ENCODE data around the gene EDIL3. TPM values are rescaled to one million over a fixed set of nuclear protein-coding genes. Genes with fewer than 3 reads are reported as not detected.

Gene EDIL3
- total RNA-seq, 4 donors from 2014 or later, result 15.9 to 29.3 (median 24.8) TPM

DNA sequence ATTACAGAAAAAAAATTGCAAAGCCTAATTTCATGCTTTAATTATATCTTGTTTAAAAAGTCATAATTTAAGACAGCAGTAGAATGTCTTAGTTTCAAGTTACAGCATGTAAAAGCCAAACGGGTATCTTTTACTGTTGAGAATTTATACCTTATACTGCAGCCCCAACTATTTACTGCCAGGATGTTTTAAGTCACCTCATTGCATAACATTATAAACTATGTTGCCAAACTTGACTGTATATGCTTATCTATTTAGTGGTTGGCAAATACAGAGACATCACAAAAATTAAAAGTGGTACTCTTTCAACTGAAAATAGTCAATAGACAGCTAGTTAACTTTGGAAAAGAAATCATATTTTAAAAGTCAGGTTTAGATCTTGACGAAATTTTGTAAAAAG lies 119.5 kb downstream of the EDIL3 start:
- no peak for TF ChIP-seq EP300 (IDR thresholded peaks at IDR 0.05)
- TF ChIP-seq, protein P1, sequence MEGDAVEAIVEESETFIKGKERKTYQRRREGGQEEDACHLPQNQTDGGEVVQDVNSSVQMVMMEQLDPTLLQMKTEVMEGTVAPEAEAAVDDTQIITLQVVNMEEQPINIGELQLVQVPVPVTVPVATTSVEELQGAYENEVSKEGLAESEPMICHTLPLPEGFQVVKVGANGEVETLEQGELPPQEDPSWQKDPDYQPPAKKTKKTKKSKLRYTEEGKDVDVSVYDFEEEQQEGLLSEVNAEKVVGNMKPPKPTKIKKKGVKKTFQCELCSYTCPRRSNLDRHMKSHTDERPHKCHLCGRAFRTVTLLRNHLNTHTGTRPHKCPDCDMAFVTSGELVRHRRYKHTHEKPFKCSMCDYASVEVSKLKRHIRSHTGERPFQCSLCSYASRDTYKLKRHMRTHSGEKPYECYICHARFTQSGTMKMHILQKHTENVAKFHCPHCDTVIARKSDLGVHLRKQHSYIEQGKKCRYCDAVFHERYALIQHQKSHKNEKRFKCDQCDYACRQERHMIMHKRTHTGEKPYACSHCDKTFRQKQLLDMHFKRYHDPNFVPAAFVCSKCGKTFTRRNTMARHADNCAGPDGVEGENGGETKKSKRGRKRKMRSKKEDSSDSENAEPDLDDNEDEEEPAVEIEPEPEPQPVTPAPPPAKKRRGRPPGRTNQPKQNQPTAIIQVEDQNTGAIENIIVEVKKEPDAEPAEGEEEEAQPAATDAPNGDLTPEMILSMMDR (IDR thresholded peaks at IDR 0.05), result no peak
- TF ChIP-seq POLR2A (IDR thresholded peaks at IDR 0.05), result no peak

DNA sequence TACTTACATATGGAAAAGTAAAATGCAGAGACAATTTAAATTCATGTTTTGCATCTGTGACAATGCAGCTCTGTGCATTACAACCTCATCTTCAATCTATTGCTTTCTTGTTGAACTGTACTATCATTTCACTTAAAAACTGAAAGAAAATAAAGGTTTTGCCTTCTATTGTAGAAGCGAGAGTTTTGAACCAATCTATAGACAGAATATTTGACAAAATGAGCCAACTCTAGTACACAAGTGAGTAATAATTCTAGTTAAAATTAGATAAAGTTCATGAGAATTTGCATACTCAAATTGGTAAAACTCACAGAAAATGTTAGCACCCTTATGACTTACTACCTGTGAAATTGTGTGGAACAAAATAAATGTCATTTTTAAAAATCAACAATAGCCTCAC lies 123.7 kb downstream of the EDIL3 start:
- Histone ChIP-seq H3K4me1 (peaks cover 0 to 10% (median 0%) of the 10 kb centered on the region in 4 donors), H3K27ac (no peak overlapping the region), H3K4me3 (no peak overlapping the region), H3K36me3 (no peaks in the 10 kb centered on the region), H3K9me3 (no peaks in the 10 kb centered on the region), H3K27me3 (no peaks in the 10 kb centered on the region)
- no peak for DNase-seq (ENCODE audit: low spot score in 2 of 2)
- 90 to 99% methylated on average over 1 of the region's 1 CpG for WGBS, 2 donors
- TF ChIP-seq, protein P1 (IDR thresholded peaks at IDR 0.05), result no peak
- TF ChIP-seq EP300 (IDR thresholded peaks at IDR 0.05) (no peak), POLR2A (IDR thresholded peaks at IDR 0.05) (no peak)

More for the DNA sequence above, 119.5 kb downstream of the EDIL3 start:
- Histone ChIP-seq H3K4me3 (no peak overlapping the region), H3K4me1 (no peaks in the 10 kb centered on the region), H3K27ac (no peak overlapping the region), H3K9me3 (no peaks in the 10 kb centered on the region), H3K27me3 (no peaks in the 10 kb centered on the region), H3K36me3 (no peaks in the 10 kb centered on the region)
- DNase-seq (ENCODE audit: low spot score in 2 of 2), result no peak
- 66 to 80% methylated on average over 2 of the region's 2 CpGs for WGBS, 2 donors

DNA sequence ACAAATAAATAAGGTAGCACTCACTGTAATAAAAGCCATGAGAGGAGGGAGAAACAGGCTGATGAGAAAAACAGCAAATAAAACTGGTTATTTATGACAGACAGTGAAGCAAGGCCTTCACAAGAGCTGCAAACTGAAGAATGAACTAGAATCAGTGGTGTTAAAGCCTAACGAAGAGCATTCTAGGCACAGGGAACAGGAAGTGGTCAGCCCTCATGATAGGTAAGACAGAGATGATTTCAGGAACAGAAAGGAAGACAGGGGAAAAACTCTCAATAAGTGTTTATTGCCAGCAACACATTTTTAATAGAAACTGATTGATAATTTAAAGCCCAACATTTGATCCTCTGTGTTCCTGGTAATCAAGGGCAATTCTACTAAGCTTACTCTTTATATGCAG lies 124.5 kb downstream of the EDIL3 start:
- H3K36me3 ChIP-seq, result no peaks in the 10 kb centered on the region
- peaks cover 0 to 10% (median 0%) of the 10 kb centered on the region in 4 donors for H3K4me1 ChIP-seq
- 55 to 64% methylated on average over 1 of the region's 1 CpG for WGBS, 2 donors
- no peaks in the 10 kb centered on the region for H3K9me3 ChIP-seq
- no peaks in the 10 kb centered on the region for H3K27me3 ChIP-seq
- DNase-seq (ENCODE audit: low spot score in 2 of 2), result no peak
- TF ChIP-seq EP300 (IDR thresholded peaks at IDR 0.05) (no peak), POLR2A (IDR thresholded peaks at IDR 0.05) (no peak)
- TF ChIP-seq, protein P1 (IDR thresholded peaks at IDR 0.05), result no peak
- no peak overlapping the region for H3K4me3 ChIP-seq
- no peak overlapping the region for H3K27ac ChIP-seq

DNA sequence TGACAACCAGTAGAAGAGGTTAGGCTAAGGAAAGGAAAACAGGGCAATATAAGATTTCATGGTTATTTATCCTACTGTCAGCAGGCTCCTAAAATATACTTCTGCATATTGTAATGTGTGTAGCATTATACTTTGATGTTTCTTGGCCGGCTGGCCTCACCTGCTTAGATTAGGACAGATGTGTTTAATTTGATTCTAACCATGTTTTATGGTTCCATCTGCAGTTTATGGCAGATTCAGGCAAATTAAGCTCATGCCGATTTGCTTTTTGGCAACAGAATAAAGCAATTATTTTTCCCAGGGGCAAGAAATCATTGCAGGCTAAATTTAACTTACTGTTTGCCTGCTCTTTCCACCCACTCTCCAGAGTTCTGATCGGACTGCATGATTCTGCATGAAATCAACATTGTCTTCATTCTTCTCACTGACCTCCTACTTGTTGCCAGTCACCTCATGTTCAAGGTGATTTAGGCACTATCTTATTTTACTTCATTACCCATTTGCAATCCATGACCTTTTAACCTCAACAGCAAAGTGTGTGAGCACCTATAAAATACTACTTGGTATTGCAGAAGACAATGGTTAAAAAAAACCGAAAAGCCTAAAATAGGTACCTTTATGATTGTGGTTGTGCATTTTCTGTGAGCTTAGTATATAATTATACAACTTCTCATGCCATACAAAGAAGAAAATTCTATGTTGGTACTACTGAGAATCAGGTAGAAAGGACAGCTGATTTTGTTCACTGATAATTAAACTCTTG lies 125.2 kb downstream of the EDIL3 start:
- Histone ChIP-seq H3K4me1 (peaks cover 0 to 10% (median 0%) of the 10 kb centered on the region in 4 donors), H3K36me3 (no peaks in the 10 kb centered on the region), H3K9me3 (no peaks in the 10 kb centered on the region), H3K4me3 (no peak overlapping the region), H3K27me3 (no peaks in the 10 kb centered on the region), H3K27ac (no peak overlapping the region)
- WGBS, 2 donors, result 43 to 48% methylated on average over 4 of the region's 4 CpGs
- TF ChIP-seq, protein P1 (IDR thresholded peaks at IDR 0.05), result no peak
- TF ChIP-seq POLR2A (IDR thresholded peaks at IDR 0.05) (no peak), EP300 (IDR thresholded peaks at IDR 0.05) (no peak)
- DNase-seq (ENCODE audit: low spot score in 2 of 2), result no peak

DNA sequence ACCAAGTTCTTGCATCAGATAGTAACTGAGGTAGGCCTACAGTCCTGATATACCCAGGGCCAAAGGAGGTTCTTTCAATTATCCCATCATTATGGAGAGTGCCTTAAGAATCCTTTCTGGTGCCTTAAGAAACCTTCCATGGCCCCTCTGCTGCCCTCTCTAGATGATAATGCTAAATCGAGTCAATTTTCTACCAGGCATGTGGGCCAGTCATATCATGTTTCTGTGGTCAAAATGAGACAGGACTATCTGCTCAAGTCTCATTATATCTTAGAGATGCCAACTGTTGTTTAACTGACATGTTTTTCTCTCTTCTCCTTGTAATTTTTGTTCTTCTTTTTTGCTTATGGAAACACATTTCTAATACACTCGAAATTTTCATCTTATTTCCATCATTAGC lies 127.6 kb downstream of the EDIL3 start:
- no peaks in the 10 kb centered on the region for H3K27me3 ChIP-seq
- no peak for TF ChIP-seq EP300 (IDR thresholded peaks at IDR 0.05)
- no peak for TF ChIP-seq POLR2A (IDR thresholded peaks at IDR 0.05)
- TF ChIP-seq, protein P1 (IDR thresholded peaks at IDR 0.05), result no peak
- WGBS, 2 donors, result 89 to 91% methylated on average over 2 of the region's 2 CpGs

More for the DNA sequence above, 127.6 kb downstream of the EDIL3 start:
- H3K27ac ChIP-seq, result no peak overlapping the region
- peaks cover 0 to 10% (median 0%) of the 10 kb centered on the region in 4 donors for H3K4me1 ChIP-seq
- H3K9me3 ChIP-seq, result no peaks in the 10 kb centered on the region
- no peaks in the 10 kb centered on the region for H3K36me3 ChIP-seq
- H3K4me3 ChIP-seq, result no peak overlapping the region
- no peak for DNase-seq (ENCODE audit: low spot score in 2 of 2)

Data from tibial nerve (tissue), 4 donors.